HFFc6 (cell line): ENCODE measurements around the gene LPAR1. TPM values are rescaled to one million over a fixed set of nuclear protein-coding genes. Genes with fewer than 3 reads are reported as not detected.
A peak's percentile ranks its signal among the peaks of the same experiment; 100 is the strongest.

ENCODE experiments used
- DNase-seq: peaks from one replicate; pipeline ENCODE4 v3.0.0-alpha.2; 2018
- H3K27ac Mint-ChIP-seq: 2 replicates; pipeline ENCODE4 v1.8.0; 2020; ENCODE audit warnings: mild to moderate bottlenecking, mixed read lengths
- H3K27me3 Mint-ChIP-seq: 2 replicates; pipeline ENCODE4 v1.8.0; 2021; ENCODE audit warnings: mild to moderate bottlenecking, moderate library complexity, mixed read lengths; ENCODE audit not compliant: insufficient read depth
- H3K36me3 Mint-ChIP-seq: 2 replicates; pipeline ENCODE4 v1.8.0; 2021; ENCODE audit warnings: low read depth, mixed read lengths
- H3K4me1 Mint-ChIP-seq: 2 replicates; pipeline ENCODE4 v1.8.0; 2020; ENCODE audit warnings: low read depth, mixed read lengths
- H3K4me3 Mint-ChIP-seq: 2 replicates; pipeline ENCODE4 v1.8.0; 2020; ENCODE audit warnings: mild to moderate bottlenecking, moderate library complexity, mixed read lengths
- H3K9me3 Mint-ChIP-seq: 2 replicates; pipeline ENCODE4 v1.8.0; 2020; ENCODE audit warnings: mild to moderate bottlenecking, mixed read lengths
- CTCF ChIP-seq: fragments of 200-600 bp; sonication (generic); IDR thresholded peaks from 2 replicates; pipeline ENCODE4 v1.5.0; 2021; ENCODE audit warnings: antibody characterized with exemption, mild to moderate bottlenecking
- total RNA-seq, 6 experiments: library from RNA; stranded (reverse); fragmentation: NEBNext Ultra II Directional; extraction: Animal tissue kit (Norgen Biotek cat#: 25700); gene quantifications; 2 replicates in 1 of 6; 3 replicates in 5 of 6; pipeline ENCODE4 v1.2.3, GENCODE V29; 2021

The LPAR1 gene
- total RNA-seq, 6 experiments from 2014 or later: 70.6 to 148 (median 123) TPM

DNA sequence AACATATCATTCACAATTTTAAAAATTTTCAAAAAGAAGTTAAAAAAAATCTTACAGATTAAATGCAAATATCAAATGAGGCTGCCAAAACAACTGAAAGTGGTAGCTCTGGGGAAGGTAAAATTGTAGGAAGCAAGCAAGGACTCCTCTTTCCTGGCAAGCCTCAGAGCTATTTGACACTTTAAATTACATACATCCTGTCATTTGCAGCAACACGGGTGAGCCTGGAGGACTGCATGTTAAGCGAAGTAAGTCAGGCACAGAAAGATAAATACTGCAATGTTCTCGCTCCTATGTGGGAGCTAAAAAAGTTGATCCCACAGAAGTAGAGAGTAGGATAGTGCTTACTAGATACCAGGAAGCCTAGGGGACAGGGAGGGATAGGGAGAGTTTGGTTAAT, 58.0 kb downstream of the LPAR1 start:
- Mint-ChIP-seq H3K4me3 (no peak overlapping the region), H3K4me1 (peaks cover 72% of the 10 kb centered on the region)

GRCh38 chr9:110979636-110980035, 58.6 kb downstream of the LPAR1 start:
- TF ChIP-seq CTCF: no peak
- DNase-seq: no peak
- Mint-ChIP-seq H3K4me1 (peaks cover 72% of the 10 kb centered on the region), H3K27me3 (no peaks in the 10 kb centered on the region), H3K27ac (no peak overlapping the region; the same call in 1 of the 2 replicates), H3K36me3 (peaks cover 59% of the 10 kb centered on the region), H3K4me3 (no peak overlapping the region), H3K9me3 (no peaks in the 10 kb centered on the region)

More for the DNA sequence above, 58.0 kb downstream of the LPAR1 start:
- TF ChIP-seq CTCF: no peak
- Mint-ChIP-seq H3K36me3 (peaks cover 58% of the 10 kb centered on the region), H3K27ac (no peak overlapping the region; the same call in 1 of the 2 replicates), H3K9me3 (no peaks in the 10 kb centered on the region), H3K27me3 (no peaks in the 10 kb centered on the region)
- DNase-seq: no peak

DNA sequence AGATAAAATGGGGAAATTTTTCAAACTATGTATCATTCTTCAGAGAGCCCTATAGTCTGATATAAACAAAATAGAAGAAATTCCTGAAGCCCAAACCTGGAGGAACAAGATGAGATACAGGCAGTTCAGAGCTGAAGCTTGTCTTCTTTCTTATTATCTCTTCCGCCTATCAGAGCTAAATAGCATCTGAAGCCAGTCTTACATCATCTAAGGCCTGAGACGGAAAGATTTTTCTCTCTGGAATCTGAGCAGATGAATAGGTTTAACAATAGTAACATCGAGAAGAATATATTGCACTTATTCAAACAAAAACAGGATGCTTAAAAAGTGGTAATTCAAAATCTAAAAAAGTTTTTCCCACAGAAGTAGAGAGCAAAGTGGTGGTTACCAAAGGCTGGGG, 59.8 kb downstream of the LPAR1 start:
- H3K27ac Mint-ChIP-seq: no peak overlapping the region
- peaks cover 72% of the 10 kb centered on the region for H3K4me1 Mint-ChIP-seq
- H3K27me3 Mint-ChIP-seq: no peaks in the 10 kb centered on the region
- no peak overlapping the region for H3K4me3 Mint-ChIP-seq
- TF ChIP-seq CTCF: no peak
- DNase-seq: no peak
- H3K9me3 Mint-ChIP-seq: no peaks in the 10 kb centered on the region
- H3K36me3 Mint-ChIP-seq: peaks cover 51% of the 10 kb centered on the region

DNA sequence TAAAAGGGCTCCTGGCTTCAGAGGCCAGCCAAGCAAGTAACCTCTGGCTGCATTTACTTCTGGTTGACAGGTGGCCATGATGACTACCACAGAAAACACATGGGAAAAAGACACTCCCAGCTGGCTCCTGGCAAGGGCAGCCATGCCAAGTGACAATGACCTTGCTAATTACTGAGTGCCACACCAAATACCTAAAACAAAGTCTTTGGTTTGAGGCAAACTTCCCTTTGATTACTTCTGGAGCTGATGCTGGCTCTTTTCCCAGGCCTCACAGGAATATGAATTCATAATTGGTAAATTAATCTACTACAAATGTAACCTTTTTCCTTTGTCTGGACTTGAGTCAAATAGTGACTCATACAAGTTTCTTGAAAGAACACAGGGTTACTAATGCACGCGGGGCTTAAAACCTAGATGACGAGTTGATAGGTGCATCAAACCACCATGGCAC, 61.0 kb downstream of the LPAR1 start:
- Mint-ChIP-seq H3K4me3 (no peak overlapping the region; the same call in 1 of the 2 replicates), H3K27me3 (no peaks in the 10 kb centered on the region), H3K4me1 (peaks cover 67% of the 10 kb centered on the region), H3K36me3 (peaks cover 41% of the 10 kb centered on the region), H3K27ac (peak overlapping the region; percentile 61), H3K9me3 (no peaks in the 10 kb centered on the region)
- peak; percentile 58 for DNase-seq
- no peak for TF ChIP-seq CTCF

GRCh38 chr9:110975969-110976368, 62.3 kb downstream of the LPAR1 start:
- no peak for DNase-seq
- TF ChIP-seq CTCF: no peak
- peaks cover 80% of the 10 kb centered on the region for H3K4me1 Mint-ChIP-seq
- H3K4me3 Mint-ChIP-seq: no peak overlapping the region
- peaks cover 47% of the 10 kb centered on the region for H3K36me3 Mint-ChIP-seq
- no peaks in the 10 kb centered on the region for H3K9me3 Mint-ChIP-seq
- no peaks in the 10 kb centered on the region for H3K27me3 Mint-ChIP-seq
- no peak overlapping the region for H3K27ac Mint-ChIP-seq

DNA sequence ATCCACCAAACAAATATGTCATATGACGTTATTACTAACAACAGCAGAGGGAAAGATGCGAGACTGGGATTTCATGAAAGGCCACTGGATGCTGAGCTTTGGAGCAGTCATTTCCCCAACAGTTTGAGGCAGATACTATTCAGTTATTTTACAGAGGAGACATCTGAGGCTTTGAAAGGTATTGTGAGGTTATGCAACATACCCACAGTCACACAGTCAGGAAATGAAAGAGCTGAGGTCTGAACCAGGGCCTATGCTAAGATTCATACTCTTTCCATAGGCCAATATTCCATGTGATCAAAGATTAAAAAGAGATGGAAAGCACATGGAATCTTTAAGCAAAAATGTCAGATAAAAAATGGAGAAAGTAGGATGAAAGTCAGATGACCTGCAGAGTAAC, 63.0 kb downstream of the LPAR1 start:
- Mint-ChIP-seq H3K27me3 (no peaks in the 10 kb centered on the region), H3K27ac (peak overlapping the region; percentile 10; the same call in 1 of the 2 replicates), H3K36me3 (peaks cover 52% of the 10 kb centered on the region), H3K4me1 (peaks cover 83% of the 10 kb centered on the region), H3K9me3 (no peaks in the 10 kb centered on the region), H3K4me3 (peak overlapping the region; percentile 31)
- TF ChIP-seq CTCF: no peak
- DNase-seq: no peak
